ENCODE data around the gene ARPC5.

ARPC5 gene

GRCh38 chr1:183600136-183600535, 35.4 kb downstream of the ARPC5 start:
- no peak for DNase-seq (ENCODE audit: low spot score)
- in situ Hi-C loops (cut with MboI; ENCODE audit: low sequenced_read_pairs, unreplicated experiment): no loop called here
- no peak for TF ChIP-seq CTCF (IDR thresholded peaks at IDR 0.05; ENCODE audit: borderline replicate concordance, control extremely low read depth, extremely low read depth, insufficient read depth, missing control alignments)

- in situ Hi-C loops (cut with MboI; ENCODE audit: low sequenced_read_pairs, unreplicated experiment): no loop called here
- no peak for DNase-seq (ENCODE audit: low spot score)
- TF ChIP-seq CTCF (IDR thresholded peaks at IDR 0.05; ENCODE audit: borderline replicate concordance, control extremely low read depth, extremely low read depth, insufficient read depth, missing control alignments): no peak
These were observed 37.2 kb downstream of the ARPC5 start for GRCh38 chr1:183598386-183598785.

GRCh38 chr1:183597656-183598347, 37.8 kb downstream of the ARPC5 start:
- in situ Hi-C loops (cut with MboI; ENCODE audit: low sequenced_read_pairs, unreplicated experiment): no loop called here
- no peak for DNase-seq (ENCODE audit: low spot score)
- no peak for TF ChIP-seq CTCF (IDR thresholded peaks at IDR 0.05; ENCODE audit: borderline replicate concordance, control extremely low read depth, extremely low read depth, insufficient read depth, missing control alignments)

GRCh38 chr1:183596500-183596899, 39.1 kb downstream of the ARPC5 start:
- in situ Hi-C loops (cut with MboI; ENCODE audit: low sequenced_read_pairs, unreplicated experiment): no loop called here
- DNase-seq (ENCODE audit: low spot score): no peak
- TF ChIP-seq CTCF (IDR thresholded peaks at IDR 0.05; ENCODE audit: borderline replicate concordance, control extremely low read depth, extremely low read depth, insufficient read depth, missing control alignments): no peak

- in situ Hi-C loops (cut with MboI; ENCODE audit: low sequenced_read_pairs, unreplicated experiment): no loop called here
- no peak for TF ChIP-seq CTCF (IDR thresholded peaks at IDR 0.05; ENCODE audit: borderline replicate concordance, control extremely low read depth, extremely low read depth, insufficient read depth, missing control alignments)
- no peak for DNase-seq (ENCODE audit: low spot score)
These were observed 40.0 kb downstream of the ARPC5 start for GRCh38 chr1:183595537-183595936.

GRCh38 chr1:183593356-183593755, 42.2 kb downstream of the ARPC5 start:
- TF ChIP-seq CTCF (IDR thresholded peaks at IDR 0.05; ENCODE audit: borderline replicate concordance, control extremely low read depth, extremely low read depth, insufficient read depth, missing control alignments): no peak
- no peak for DNase-seq (ENCODE audit: low spot score)

More at GRCh38 chr1:183593356-183593755, 42.2 kb downstream of the ARPC5 start:
- in situ Hi-C loops (cut with MboI; ENCODE audit: low sequenced_read_pairs, unreplicated experiment): no loop called here
